Measurements from ENCODE around the gene NPFFR2.

DNA sequence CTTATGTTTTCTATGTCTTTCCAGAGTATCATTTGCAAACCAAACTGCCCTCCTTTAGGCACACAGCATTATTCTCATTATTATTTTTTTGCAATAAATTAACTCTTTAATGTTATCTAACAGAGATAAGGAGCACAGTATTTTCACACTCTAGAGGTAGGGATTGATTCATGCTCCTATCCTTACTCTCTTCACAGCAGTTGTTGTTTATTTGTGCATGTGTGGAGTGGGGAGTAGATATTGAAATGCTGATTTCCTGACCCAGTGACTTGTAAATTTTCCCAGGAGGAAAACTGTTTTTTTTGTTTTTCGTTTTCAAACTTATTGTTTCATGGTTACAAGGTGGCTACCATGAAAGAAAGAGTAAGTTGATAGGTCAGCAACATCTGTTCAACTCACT is 140.0 kb downstream of the NPFFR2 start:
- TF ChIP-seq, protein P1, sequence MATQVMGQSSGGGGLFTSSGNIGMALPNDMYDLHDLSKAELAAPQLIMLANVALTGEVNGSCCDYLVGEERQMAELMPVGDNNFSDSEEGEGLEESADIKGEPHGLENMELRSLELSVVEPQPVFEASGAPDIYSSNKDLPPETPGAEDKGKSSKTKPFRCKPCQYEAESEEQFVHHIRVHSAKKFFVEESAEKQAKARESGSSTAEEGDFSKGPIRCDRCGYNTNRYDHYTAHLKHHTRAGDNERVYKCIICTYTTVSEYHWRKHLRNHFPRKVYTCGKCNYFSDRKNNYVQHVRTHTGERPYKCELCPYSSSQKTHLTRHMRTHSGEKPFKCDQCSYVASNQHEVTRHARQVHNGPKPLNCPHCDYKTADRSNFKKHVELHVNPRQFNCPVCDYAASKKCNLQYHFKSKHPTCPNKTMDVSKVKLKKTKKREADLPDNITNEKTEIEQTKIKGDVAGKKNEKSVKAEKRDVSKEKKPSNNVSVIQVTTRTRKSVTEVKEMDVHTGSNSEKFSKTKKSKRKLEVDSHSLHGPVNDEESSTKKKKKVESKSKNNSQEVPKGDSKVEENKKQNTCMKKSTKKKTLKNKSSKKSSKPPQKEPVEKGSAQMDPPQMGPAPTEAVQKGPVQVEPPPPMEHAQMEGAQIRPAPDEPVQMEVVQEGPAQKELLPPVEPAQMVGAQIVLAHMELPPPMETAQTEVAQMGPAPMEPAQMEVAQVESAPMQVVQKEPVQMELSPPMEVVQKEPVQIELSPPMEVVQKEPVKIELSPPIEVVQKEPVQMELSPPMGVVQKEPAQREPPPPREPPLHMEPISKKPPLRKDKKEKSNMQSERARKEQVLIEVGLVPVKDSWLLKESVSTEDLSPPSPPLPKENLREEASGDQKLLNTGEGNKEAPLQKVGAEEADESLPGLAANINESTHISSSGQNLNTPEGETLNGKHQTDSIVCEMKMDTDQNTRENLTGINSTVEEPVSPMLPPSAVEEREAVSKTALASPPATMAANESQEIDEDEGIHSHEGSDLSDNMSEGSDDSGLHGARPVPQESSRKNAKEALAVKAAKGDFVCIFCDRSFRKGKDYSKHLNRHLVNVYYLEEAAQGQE (IDR thresholded peaks at IDR 0.05; ENCODE audit: borderline replicate concordance): no peak
- TF ChIP-seq, protein P1 (CRISPR knock-in tag; IDR thresholded peaks at IDR 0.05; ENCODE audit: low read depth): no peak
- no peak for TF ChIP-seq NRF1 (conservative IDR thresholded peaks at IDR 0.05 in 1 of 2, IDR thresholded peaks at IDR 0.05 in 1 of 2)
- no peak for TF ChIP-seq CTCF (IDR thresholded peaks at IDR 0.05 in 2 of 3, conservative IDR thresholded peaks at IDR 0.05 in 1 of 3; ENCODE audit: insufficient read depth in 2 of 3, low read depth in 1 of 3, low read length in 3 of 3)
